K562 (cell line): ENCODE results near the gene HADHA. TPM values are rescaled to one million over a fixed set of nuclear protein-coding genes. Genes with fewer than 3 reads are reported as not detected.

Source experiments
- BRF1 ChIP-seq: IDR thresholded peaks from 3 replicates; pipeline ENCODE4 v1.6.1; 2011; ENCODE audit warnings: borderline replicate concordance, mild to moderate bottlenecking; ENCODE audit not compliant: insufficient read length; ENCODE audit errors: extremely low read depth
- COPS2 ChIP-seq: fragments of 450-650 bp; conservative IDR thresholded peaks from 2 replicates; pipeline ENCODE4 v1.6.1; 2016; ENCODE audit warnings: mild to moderate bottlenecking, moderate library complexity
- CUX1 ChIP-seq: fragments of 200-800 bp; sonication (Bioruptor generic); IDR thresholded peaks from 2 replicates; pipeline ENCODE4 v1.6.1; 2016; ENCODE audit warnings: missing genetic modification characterization, missing compliant biosample characterization
- DMBX1 ChIP-seq: fragments of 250-450 bp; sonication (Bioruptor Pico); IDR thresholded peaks from 2 replicates; pipeline ENCODE4 v1.8.0; 2022; ENCODE audit warnings: inconsistent platforms, mild to moderate bottlenecking, moderate library complexity, borderline replicate concordance
- E2F5 ChIP-seq: sonication (generic); formaldehyde crosslinking; IDR thresholded peaks from 2 replicates; pipeline ENCODE4 v1.8.0; 2022; ENCODE audit warnings: mild to moderate bottlenecking, missing genetic modification reagents
- ETV1 ChIP-seq: fragments of 450-650 bp; conservative IDR thresholded peaks from 2 replicates; pipeline ENCODE4 v1.6.1; 2016; ENCODE audit warnings: missing genetic modification characterization, control low read depth, low read depth, missing compliant biosample characterization
- KDM5B ChIP-seq: fragments of 200-600 bp; sonication (generic); IDR thresholded peaks from 2 replicates; pipeline ENCODE4 v1.6.1; 2012; ENCODE audit warnings: low read depth, mild to moderate bottlenecking, moderate library complexity, low read length, control low read depth, inconsistent platforms; ENCODE audit not compliant: insufficient replicate concordance
- MAZ ChIP-seq, 2 experiments: fragments of 450-650 bp in 1 of 2; sonication (generic) in 1 of 2; formaldehyde crosslinking; IDR thresholded peaks in 1 of 2; conservative IDR thresholded peaks in 1 of 2; 2 replicates each; pipeline versions ENCODE4 v1.4.0 to v1.5.0; 2020; ENCODE audit warnings: mild to moderate bottlenecking in 1 of 2, missing genetic modification reagents in 1 of 2
- SMC3 ChIP-seq: conservative IDR thresholded peaks from 2 replicates; pipeline ENCODE4 v1.6.1; 2011; ENCODE audit warnings: low read depth, low read length, improper control_type of control experiment; ENCODE audit not compliant: insufficient read depth
- TBP ChIP-seq: optimal IDR thresholded peaks from 2 replicates; pipeline ENCODE3; 2011; ENCODE audit warnings: low read depth, low read length, improper control_type of control experiment
- TRIM28 ChIP-seq: fragments of 450-650 bp; IDR thresholded peaks from 2 replicates; pipeline ENCODE4 v1.6.1; 2017
- ZNF280B ChIP-seq: fragments of 250-450 bp; sonication (Bioruptor Pico); IDR thresholded peaks from 2 replicates; pipeline ENCODE4 v1.5.1; 2021; ENCODE audit warnings: mild to moderate bottlenecking
- polyA plus RNA-seq, 8 experiments: library from polyadenylated mRNA; depleted of rRNA in 4 of 8; stranded (reverse) in 5 of 8; unstranded in 3 of 8; fragments of >200 nt; fragmentation: Nextera tagmentation in 2 of 8; fragmentation: Illumina TruSeq in 1 of 8; extraction: Ambion mirVana in 2 of 8; extraction: Trizol in 1 of 8; gene quantifications; 2 replicates each; pipeline versions ENCODE4 v1.2.1 to v1.2.3, GENCODE V29; 2011 to 2014; ENCODE audit warnings: inconsistent platforms in 1 of 8, missing spikeins in 1 of 8
- total RNA-seq, 7 experiments: library from RNA; depleted of rRNA in 6 of 7; stranded (reverse); fragments of >200 nt in 6 of 7; fragmentation: Illumina TruSeq in 2 of 7; extraction: Trizol in 2 of 7; gene quantifications; 2 replicates each; pipeline versions ENCODE4 v1.2.1 to v1.2.3, GENCODE V29; 2011 to 2021; ENCODE audit warnings: low replicate concordance in 1 of 7

The HADHA gene
- total and polyA plus RNA-seq, 9 of the 15 experiments (the other 6 are each of a cell fraction or from before 2014, with no cell fraction given), result 145 to 326 (median 202) TPM

- TF ChIP-seq E2F5 (no peak), CUX1 (CRISPR knock-in tag) (no peak), ETV1 (tag) (no peak), ZNF280B (no peak), MAZ (CRISPR knock-in tag; conservative IDR thresholded peaks at IDR 0.05 in 1 of 2, IDR thresholded peaks at IDR 0.05 in 1 of 2) (no peak), BRF1 (no peak), TBP (no peak), COPS2 (no peak), TRIM28 (no peak), DMBX1 (CRISPR knock-in tag) (no peak), KDM5B (peak; percentile 24), SMC3 (no peak)
These were observed 743 bp downstream of the HADHA start (continued) for GRCh38 chr2:26243470-26244308.
